ENCODE data around the gene DNM2.

DNA sequence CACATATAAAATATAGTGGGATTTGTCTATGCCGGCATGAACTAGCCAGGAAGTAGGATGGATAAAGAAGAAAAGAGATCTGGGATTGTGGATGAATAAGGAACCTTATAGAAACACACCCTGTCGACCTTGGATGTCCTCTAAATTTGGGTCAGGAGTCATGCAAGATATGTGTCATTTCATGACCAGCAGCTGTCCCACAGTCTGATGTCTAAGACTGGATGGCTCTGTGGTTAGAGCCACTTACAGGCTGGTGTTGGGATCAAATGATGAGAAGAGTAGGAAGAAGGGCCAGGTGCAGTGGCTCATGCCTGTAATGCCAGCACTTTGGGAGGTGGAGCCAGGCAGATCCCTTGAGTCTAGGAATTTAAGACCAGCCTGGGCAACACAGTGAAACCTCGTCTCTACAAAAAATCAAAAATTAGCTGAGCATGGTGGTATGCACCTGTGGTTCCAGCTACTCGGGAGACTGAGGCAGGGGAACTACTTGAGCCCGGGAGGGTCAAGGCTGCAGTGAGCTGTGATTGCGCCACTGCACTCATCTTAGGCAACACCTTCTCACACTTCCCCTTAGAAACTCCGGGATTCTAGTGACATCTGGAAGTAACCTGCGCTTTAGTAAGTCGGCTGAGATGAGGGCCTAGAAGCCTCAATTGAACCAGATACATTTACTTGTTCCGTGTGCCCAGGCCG, 87.3 kb downstream of the DNM2 start:
- TF ChIP-seq NR3C1 (CRISPR knock-in tag; conservative IDR thresholded peaks at IDR 0.05; ENCODE audit: low read depth) = no peak
- TF ChIP-seq, protein P1, sequence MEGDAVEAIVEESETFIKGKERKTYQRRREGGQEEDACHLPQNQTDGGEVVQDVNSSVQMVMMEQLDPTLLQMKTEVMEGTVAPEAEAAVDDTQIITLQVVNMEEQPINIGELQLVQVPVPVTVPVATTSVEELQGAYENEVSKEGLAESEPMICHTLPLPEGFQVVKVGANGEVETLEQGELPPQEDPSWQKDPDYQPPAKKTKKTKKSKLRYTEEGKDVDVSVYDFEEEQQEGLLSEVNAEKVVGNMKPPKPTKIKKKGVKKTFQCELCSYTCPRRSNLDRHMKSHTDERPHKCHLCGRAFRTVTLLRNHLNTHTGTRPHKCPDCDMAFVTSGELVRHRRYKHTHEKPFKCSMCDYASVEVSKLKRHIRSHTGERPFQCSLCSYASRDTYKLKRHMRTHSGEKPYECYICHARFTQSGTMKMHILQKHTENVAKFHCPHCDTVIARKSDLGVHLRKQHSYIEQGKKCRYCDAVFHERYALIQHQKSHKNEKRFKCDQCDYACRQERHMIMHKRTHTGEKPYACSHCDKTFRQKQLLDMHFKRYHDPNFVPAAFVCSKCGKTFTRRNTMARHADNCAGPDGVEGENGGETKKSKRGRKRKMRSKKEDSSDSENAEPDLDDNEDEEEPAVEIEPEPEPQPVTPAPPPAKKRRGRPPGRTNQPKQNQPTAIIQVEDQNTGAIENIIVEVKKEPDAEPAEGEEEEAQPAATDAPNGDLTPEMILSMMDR (IDR thresholded peaks at IDR 0.05) = no peak
- TF ChIP-seq TCF7 (CRISPR knock-in tag; IDR thresholded peaks at IDR 0.05; ENCODE audit: low read depth) = no peak
- TF ChIP-seq CBFB (CRISPR knock-in tag; IDR thresholded peaks at IDR 0.05; ENCODE audit: low read depth) = no peak

All from WTC11 (cell line).